Natural killer cell treated with Interleukin-12 subunit alpha and Interleukin-12 subunit beta and Interleukin-15 and Interleukin-18, amount 100 ng/mL, for 72 hours (primary cell): ENCODE measurements around the gene FBRSL1. TPM values are rescaled to one million over a fixed set of nuclear protein-coding genes. Genes with fewer than 3 reads are reported as not detected.
A peak's percentile ranks its signal among the peaks of the same experiment; 100 is the strongest.

Experiments used
- ATAC-seq, 2 donors: fragments of 150-1000 bp; cut with Tn5 transposase in 1 of 2; sonication (Bioruptor Pico), chemical (Tn5 transposase) in 1 of 2; 2 replicates each; pipeline ENCODE4 v1.10.0; 2021
- DNase-seq: peaks from one replicate; pipeline ENCODE4 v3.0.0; 2022; ENCODE audit warnings: low spot score
- H3K27ac Mint-ChIP-seq, 2 donors: 1 replicate in 1 of 2; 2 replicates in 1 of 2; pipeline ENCODE4 v1.8.0; 2022; ENCODE audit warnings: mixed read lengths in 2 of 2, mild to moderate bottlenecking in 1 of 2, moderate library complexity in 1 of 2
- H3K27me3 Mint-ChIP-seq, 2 donors: 1 replicate in 1 of 2; 2 replicates in 1 of 2; pipeline ENCODE4 v1.8.0; 2022; ENCODE audit warnings: mixed read lengths in 2 of 2
- H3K36me3 Mint-ChIP-seq: one replicate; pipeline ENCODE4 v1.8.0; 2022; ENCODE audit warnings: mixed read lengths
- H3K4me1 Mint-ChIP-seq, 2 donors: 1 replicate in 1 of 2; 2 replicates in 1 of 2; pipeline ENCODE4 v1.8.0; 2022; ENCODE audit warnings: low read depth in 2 of 2, mixed read lengths in 2 of 2, mild to moderate bottlenecking in 1 of 2
- H3K4me3 Mint-ChIP-seq: one replicate; pipeline ENCODE4 v1.8.0; 2022; ENCODE audit warnings: mixed read lengths
- H3K9me3 Mint-ChIP-seq: 2 replicates; pipeline ENCODE4 v1.8.0; 2022; ENCODE audit warnings: mixed read lengths
- total RNA-seq, 2 donors: library from RNA; stranded (reverse); gene quantifications; one replicate each; pipeline ENCODE4 v1.2.3, GENCODE V29; 2022

FBRSL1 gene
- total RNA-seq, 2 donors from 2014 or later: 38.0 to 91.5 TPM

GRCh38 chr12:132496358-132496669 is 6.4 kb downstream of the FBRSL1 start:
- H3K4me1 Mint-ChIP-seq: peaks cover 22 to 45% of the 10 kb centered on the region in 2 donors
- no peaks in the 10 kb centered on the region for H3K27me3 Mint-ChIP-seq
- no peak for DNase-seq
- H3K4me3 Mint-ChIP-seq: no peak overlapping the region
- H3K27ac Mint-ChIP-seq: no peak overlapping the region
- H3K36me3 Mint-ChIP-seq: no peaks in the 10 kb centered on the region
- H3K9me3 Mint-ChIP-seq: no peaks in the 10 kb centered on the region
- ATAC-seq: no peak

DNA sequence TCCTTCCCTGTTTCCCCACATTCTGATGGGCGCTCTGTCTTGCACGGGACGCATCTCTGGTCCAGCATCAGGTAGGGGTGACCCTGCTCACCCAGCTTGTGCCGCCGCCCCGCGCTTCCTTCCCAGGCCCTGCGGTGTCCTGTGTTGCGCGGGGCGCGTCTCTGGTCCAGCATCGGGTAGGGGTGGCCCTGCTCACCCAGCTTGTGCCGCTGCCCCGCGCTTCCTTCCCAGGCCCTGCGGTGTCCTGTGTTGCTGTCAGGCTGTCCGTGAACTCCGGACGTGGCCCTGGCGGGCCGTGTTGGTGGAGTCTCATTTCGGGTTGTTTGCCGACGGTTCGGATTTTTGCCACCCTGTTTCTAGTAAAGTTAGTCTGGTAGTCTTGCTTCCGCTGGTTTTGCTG is 6.8 kb downstream of the FBRSL1 start:
- Mint-ChIP-seq H3K36me3 (no peaks in the 10 kb centered on the region), H3K9me3 (no peaks in the 10 kb centered on the region), H3K27me3 (no peaks in the 10 kb centered on the region), H3K4me1 (peaks cover 20 to 45% of the 10 kb centered on the region in 2 donors), H3K4me3 (no peak overlapping the region), H3K27ac (no peak overlapping the region)
- no peak for DNase-seq
- no peak for ATAC-seq

- DNase-seq (no peak), ATAC-seq (no peak)
- Mint-ChIP-seq H3K27ac (no peak overlapping the region), H3K4me3 (no peak overlapping the region), H3K9me3 (no peaks in the 10 kb centered on the region), H3K36me3 (no peaks in the 10 kb centered on the region), H3K4me1 (peaks cover 13 to 42% of the 10 kb centered on the region in 2 donors), H3K27me3 (no peaks in the 10 kb centered on the region)
Measured at GRCh38 chr12:132497514-132498405, 7.8 kb downstream of the FBRSL1 start.

DNA sequence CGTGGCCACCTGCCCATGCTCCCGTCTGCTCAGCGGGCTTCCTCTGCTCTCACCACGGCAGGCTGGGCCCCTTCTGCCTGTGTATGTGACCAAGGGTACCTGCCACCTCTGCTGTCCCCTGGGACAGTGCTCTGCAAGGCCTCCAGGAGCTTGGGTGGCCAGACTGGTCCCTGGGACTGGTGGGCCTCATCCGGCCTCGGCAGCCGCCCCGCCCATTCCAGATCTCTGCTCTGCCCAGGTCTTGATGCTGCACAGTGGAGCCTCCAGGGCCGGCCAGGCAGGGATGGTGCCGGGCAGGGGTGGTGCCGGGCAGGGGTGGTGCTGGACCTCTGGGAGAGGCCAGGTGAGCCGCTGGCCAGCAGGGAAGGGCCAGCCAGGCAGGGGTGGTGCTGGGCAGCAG is 9.0 kb downstream of the FBRSL1 start:
- H3K27me3 Mint-ChIP-seq: no peaks in the 10 kb centered on the region
- H3K36me3 Mint-ChIP-seq: no peaks in the 10 kb centered on the region
- peaks cover 18 to 38% of the 10 kb centered on the region in 2 donors for H3K4me1 Mint-ChIP-seq
- no peaks in the 10 kb centered on the region for H3K9me3 Mint-ChIP-seq
- no peak overlapping the region for H3K27ac Mint-ChIP-seq
- ATAC-seq: no peak
- no peak for DNase-seq
- no peak overlapping the region for H3K4me3 Mint-ChIP-seq

DNA sequence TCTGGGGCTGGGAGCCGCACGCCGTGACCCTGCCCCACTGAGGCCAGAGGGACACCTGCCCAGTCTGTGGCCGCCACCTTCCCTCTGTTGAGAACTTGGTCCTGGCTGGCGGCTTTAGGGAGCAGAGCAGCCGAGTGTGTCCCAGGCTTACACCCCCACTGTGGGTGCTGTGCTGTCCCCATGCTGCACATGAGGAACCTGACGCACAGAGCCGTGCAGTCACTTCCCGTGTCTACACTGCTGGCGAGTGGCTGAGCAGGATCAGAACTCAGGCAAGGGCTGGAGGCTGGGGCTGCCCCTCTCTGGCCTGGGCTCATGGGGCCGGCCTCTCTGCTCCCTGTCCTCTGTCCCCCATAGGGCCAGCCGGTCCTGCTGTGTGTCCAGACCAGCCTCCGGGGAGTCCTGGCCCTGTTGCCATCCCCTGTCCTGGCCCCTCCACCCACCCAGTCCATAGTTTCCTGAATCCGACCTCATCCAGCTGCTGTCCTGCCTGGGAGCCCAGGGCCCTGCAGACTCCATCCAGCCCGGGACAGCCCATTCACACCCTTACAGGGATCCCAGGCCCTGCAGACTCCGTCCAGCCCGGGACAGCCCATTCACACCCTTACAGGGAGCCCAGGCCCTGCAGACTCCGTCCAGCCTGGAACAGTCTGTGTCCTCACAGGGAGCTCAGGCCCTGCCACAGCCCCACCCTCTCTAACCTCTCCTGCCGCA is 10.3 kb downstream of the FBRSL1 start:
- no peaks in the 10 kb centered on the region for H3K9me3 Mint-ChIP-seq
- no peaks in the 10 kb centered on the region for H3K27me3 Mint-ChIP-seq
- no peak overlapping the region for H3K4me3 Mint-ChIP-seq
- no peaks in the 10 kb centered on the region for H3K36me3 Mint-ChIP-seq
- ATAC-seq (peak in 1 of 2 donors; percentile 6), DNase-seq (no peak)
- H3K4me1 Mint-ChIP-seq: peaks cover 15 to 27% of the 10 kb centered on the region in 2 donors
- H3K27ac Mint-ChIP-seq: no peak overlapping the region

DNA sequence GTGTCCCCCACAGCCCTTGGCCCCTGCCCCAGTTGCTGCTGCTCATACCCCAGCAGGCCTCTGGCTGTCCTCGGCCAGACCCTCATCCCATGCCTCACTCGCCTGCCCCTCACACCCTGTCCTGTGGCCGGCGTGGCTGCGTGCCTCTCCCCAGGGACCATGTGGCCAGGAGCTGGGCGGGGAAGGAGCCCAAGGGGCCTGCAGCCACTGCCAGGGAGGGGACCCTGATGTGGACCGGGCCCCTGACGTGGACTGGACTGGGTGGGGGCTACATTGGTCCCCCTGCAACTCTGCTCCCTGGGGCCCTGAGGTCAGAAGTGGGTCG is 10.9 kb downstream of the FBRSL1 start:
- ATAC-seq (no peak), DNase-seq (no peak)
- H3K9me3 Mint-ChIP-seq: no peaks in the 10 kb centered on the region
- H3K4me1 Mint-ChIP-seq: peaks cover 15 to 32% of the 10 kb centered on the region in 2 donors
- no peaks in the 10 kb centered on the region for H3K36me3 Mint-ChIP-seq
- H3K27ac Mint-ChIP-seq: no peak overlapping the region
- H3K27me3 Mint-ChIP-seq: no peaks in the 10 kb centered on the region
- H3K4me3 Mint-ChIP-seq: no peak overlapping the region

GRCh38 chr12:132501204-132501940 is 11.4 kb downstream of the FBRSL1 start:
- Mint-ChIP-seq H3K4me1 (peaks cover 16 to 35% of the 10 kb centered on the region in 2 donors), H3K27ac (no peak overlapping the region), H3K4me3 (no peak overlapping the region), H3K9me3 (no peaks in the 10 kb centered on the region), H3K36me3 (no peaks in the 10 kb centered on the region), H3K27me3 (no peaks in the 10 kb centered on the region)
- ATAC-seq: no peak
- DNase-seq: no peak

DNA sequence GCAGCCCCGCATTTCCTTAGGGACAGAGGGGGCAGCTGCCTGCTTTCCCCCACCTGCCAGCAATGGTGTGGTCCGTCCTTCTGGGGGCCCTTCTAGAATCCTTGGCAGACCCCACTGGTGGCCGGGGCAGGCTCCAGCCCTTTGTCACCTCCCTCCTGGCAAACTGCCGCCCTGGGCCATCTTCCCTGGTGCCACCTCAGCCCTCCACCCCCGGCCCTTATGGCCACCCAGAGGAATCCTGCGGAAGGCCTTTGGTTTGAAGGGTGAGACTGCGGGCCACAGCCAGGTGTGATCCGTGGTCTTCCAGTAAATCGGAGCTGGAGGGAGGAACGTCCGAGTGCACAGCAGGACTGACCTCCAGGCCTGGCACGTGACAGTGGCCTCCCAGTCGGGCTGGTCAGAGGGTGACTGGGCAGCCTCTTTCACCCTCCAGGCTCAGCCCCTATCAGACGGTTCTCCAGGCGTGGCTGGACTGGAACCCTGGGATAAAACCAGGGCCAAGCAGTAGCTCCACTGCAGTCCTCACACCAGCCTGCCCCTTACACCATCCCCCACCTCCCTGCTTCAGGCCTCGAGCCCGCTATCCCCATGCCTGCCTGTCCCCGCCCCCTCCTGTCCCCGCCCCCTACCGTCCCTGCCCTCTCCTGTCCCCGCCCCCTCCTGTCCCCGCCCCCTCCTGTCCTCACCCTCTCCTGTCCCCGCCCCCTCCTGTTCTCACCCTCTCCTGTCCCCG is 12.4 kb downstream of the FBRSL1 start:
- no peak overlapping the region for H3K4me3 Mint-ChIP-seq
- no peak overlapping the region for H3K27ac Mint-ChIP-seq
- no peaks in the 10 kb centered on the region for H3K36me3 Mint-ChIP-seq
- DNase-seq (no peak), ATAC-seq (no peak)
- H3K27me3 Mint-ChIP-seq: no peaks in the 10 kb centered on the region
- H3K9me3 Mint-ChIP-seq: no peaks in the 10 kb centered on the region
- peaks cover 20 to 36% of the 10 kb centered on the region in 2 donors for H3K4me1 Mint-ChIP-seq

GRCh38 chr12:132502882-132503193 is 12.9 kb downstream of the FBRSL1 start:
- no peaks in the 10 kb centered on the region for H3K27me3 Mint-ChIP-seq
- peaks cover 20 to 36% of the 10 kb centered on the region in 2 donors for H3K4me1 Mint-ChIP-seq
- H3K27ac Mint-ChIP-seq: no peak overlapping the region
- H3K4me3 Mint-ChIP-seq: no peak overlapping the region
- no peak for DNase-seq
- no peaks in the 10 kb centered on the region for H3K36me3 Mint-ChIP-seq
- no peak for ATAC-seq
- no peaks in the 10 kb centered on the region for H3K9me3 Mint-ChIP-seq

DNA sequence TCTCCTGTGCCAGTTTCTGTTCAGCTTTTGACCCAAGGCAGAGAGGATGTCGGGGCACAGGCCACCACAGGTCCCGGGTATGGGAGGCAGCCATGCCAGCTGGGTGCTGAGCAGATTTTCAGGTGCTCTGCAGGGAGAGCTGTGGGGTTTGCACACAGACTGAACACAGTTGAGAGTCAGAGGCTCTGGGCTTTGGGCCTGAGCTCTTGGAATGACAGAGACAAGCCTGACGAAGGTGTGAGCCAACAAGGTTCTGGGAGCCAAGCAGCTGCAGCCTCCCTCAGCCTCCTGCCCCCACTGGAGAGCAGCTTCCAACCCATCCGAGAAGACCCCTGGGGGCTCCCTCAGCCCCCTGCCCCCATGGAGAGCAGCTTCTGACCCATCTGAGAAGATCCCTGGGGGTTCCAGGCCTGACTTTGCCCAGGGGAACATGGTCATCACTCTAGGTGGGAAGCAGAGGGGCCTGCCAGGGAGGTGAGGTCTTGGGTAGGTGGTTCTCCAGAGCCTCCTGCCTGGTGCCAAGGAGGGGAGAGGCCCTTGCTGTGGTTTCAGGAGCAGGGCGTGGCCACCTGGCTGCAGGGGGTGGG is 13.8 kb downstream of the FBRSL1 start:
- no peaks in the 10 kb centered on the region for H3K9me3 Mint-ChIP-seq
- peaks cover 20 to 36% of the 10 kb centered on the region in 2 donors for H3K4me1 Mint-ChIP-seq
- ATAC-seq (no peak), DNase-seq (no peak)
- H3K27ac Mint-ChIP-seq: no peak overlapping the region
- no peak overlapping the region for H3K4me3 Mint-ChIP-seq
- H3K27me3 Mint-ChIP-seq: no peaks in the 10 kb centered on the region
- no peaks in the 10 kb centered on the region for H3K36me3 Mint-ChIP-seq

DNA sequence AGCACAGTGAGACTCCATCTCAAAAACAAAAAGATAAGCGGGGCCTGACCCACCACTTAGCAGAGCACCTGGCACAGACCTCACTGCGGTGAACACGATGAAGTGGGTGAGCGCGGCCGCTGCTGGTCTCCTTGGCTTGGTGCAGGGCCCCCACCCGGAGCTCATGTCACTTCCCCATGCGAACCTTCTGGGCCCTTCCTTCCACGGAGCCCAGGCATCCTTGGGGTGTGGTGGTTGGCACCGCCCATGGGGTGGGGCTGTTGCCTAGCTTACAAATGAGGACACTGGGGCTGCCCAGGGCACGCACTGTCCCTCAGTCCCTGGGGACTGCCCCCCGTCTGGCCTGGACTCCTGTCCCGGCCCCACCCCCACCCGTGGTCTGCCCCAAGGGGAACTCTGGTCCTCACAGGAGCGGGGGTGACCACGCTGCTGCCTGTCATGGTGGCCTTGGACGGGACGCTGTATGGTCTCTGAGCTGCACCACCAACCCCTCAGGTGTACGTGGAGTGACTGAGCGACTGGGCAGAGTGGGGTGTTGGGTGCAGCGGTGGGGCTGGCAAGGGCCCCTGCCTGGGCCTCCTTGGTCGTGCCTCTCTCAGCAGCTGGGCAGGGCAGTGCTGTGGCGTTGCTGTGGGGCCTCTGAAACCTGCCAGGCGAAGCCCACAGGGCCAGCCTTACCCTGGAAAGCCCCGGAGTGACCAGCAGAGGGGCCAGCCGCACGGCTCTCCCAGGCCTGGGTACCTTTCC is 15.3 kb downstream of the FBRSL1 start:
- no peak for DNase-seq
- Mint-ChIP-seq H3K36me3 (no peaks in the 10 kb centered on the region), H3K9me3 (no peaks in the 10 kb centered on the region), H3K27me3 (no peaks in the 10 kb centered on the region), H3K27ac (peak overlapping the region in 1 of 2 donors; percentile 83), H3K4me3 (no peak overlapping the region), H3K4me1 (peaks cover 20 to 36% of the 10 kb centered on the region in 2 donors)
- peak in 1 of 2 donors; percentile 7 for ATAC-seq

DNA sequence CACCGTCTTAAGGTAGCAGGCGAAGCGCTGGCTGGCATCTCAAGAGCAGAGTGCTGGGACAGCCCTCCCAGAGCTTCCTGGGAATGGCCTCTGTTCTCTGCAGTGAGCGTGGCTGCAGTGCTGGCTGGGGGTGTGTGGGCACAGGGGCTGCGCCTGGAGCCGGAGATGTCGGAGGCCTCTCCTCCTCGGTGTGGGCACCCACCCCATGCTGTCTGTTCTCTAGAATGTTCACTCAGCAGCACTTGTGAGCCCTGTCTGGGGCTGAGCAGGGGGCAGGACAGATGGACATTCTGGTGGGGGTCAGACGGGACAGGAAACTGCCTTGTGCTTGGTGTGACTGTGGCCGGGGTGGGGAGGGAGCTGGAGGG is 15.9 kb downstream of the FBRSL1 start:
- H3K4me3 Mint-ChIP-seq: no peak overlapping the region
- DNase-seq (no peak), ATAC-seq (no peak)
- no peaks in the 10 kb centered on the region for H3K27me3 Mint-ChIP-seq
- no peaks in the 10 kb centered on the region for H3K36me3 Mint-ChIP-seq
- no peaks in the 10 kb centered on the region for H3K9me3 Mint-ChIP-seq
- peak overlapping the region in 1 of 2 donors; percentile 83 for H3K27ac Mint-ChIP-seq
- peaks cover 20 to 32% of the 10 kb centered on the region in 2 donors for H3K4me1 Mint-ChIP-seq
